H9 (cell line): ENCODE measurements around the gene PLRG1. TPM values are rescaled to one million over a fixed set of nuclear protein-coding genes. Genes with fewer than 3 reads are reported as not detected.

Source experiments
- DNase-seq: peaks from one replicate; pipeline ENCODE4 v3.0.0-alpha.2; 2017
- H2AFZ ChIP-seq: one replicate; pipeline ENCODE4 v1.6.1; 2013; ENCODE audit warnings: mild to moderate bottlenecking, low read length, control low read depth, moderate library complexity
- H2AK5ac ChIP-seq: 2 replicates; pipeline ENCODE4 v1.6.1; 2013; ENCODE audit warnings: low read length, control low read depth, mixed read lengths; ENCODE audit not compliant: insufficient read length
- H2BK120ac ChIP-seq: one replicate; pipeline ENCODE4 v1.6.1; 2013; ENCODE audit warnings: low read depth, mild to moderate bottlenecking, low read length, control low read depth, inconsistent platforms; ENCODE audit not compliant: poor library complexity, severe bottlenecking
- H2BK12ac ChIP-seq: 2 replicates; pipeline ENCODE4 v1.6.1; 2013; ENCODE audit warnings: low read length, control low read depth, mixed read lengths, low read depth; ENCODE audit not compliant: insufficient read length
- H2BK15ac ChIP-seq: 2 replicates; pipeline ENCODE4 v1.6.1; 2013; ENCODE audit warnings: low read depth, low read length, control low read depth
- H2BK20ac ChIP-seq: one replicate; pipeline ENCODE4 v1.6.1; 2013; ENCODE audit warnings: low read depth, mild to moderate bottlenecking, low read length, control low read depth, inconsistent platforms; ENCODE audit not compliant: poor library complexity, severe bottlenecking
- H2BK5ac ChIP-seq: 2 replicates; pipeline ENCODE4 v1.6.1; 2013; ENCODE audit warnings: low read length, control low read depth, mixed read lengths; ENCODE audit not compliant: insufficient read length
- H3K14ac ChIP-seq: 2 replicates; pipeline ENCODE4 v1.6.1; 2013; ENCODE audit warnings: low read length, control low read depth; ENCODE audit not compliant: insufficient read depth
- H3K18ac ChIP-seq: 2 replicates; pipeline ENCODE4 v1.6.1; 2013; ENCODE audit warnings: low read depth, mild to moderate bottlenecking, mixed read lengths, low read length, control low read depth; ENCODE audit not compliant: insufficient read length
- H3K23ac ChIP-seq: 2 replicates; pipeline ENCODE4 v1.6.1; 2013; ENCODE audit warnings: low read length, control low read depth, mixed read lengths, low read depth; ENCODE audit not compliant: insufficient read length
- H3K23me2 ChIP-seq: 2 replicates; pipeline ENCODE4 v1.6.1; 2013; ENCODE audit warnings: low read depth, mild to moderate bottlenecking, mixed read lengths, low read length, control low read depth; ENCODE audit not compliant: insufficient read length, poor library complexity, severe bottlenecking
- H3K27ac ChIP-seq: 2 replicates; pipeline ENCODE4 v1.5.1; 2013; ENCODE audit warnings: low read length, control low read depth, mixed read lengths, low read depth; ENCODE audit not compliant: insufficient read length
- H3K27me3 ChIP-seq: 2 replicates; pipeline ENCODE4 v1.6.1; 2013; ENCODE audit warnings: low read length, control low read depth, inconsistent platforms; ENCODE audit not compliant: insufficient read depth
- H3K4ac ChIP-seq: 2 replicates; pipeline ENCODE4 v1.6.1; 2013; ENCODE audit warnings: low read depth, mild to moderate bottlenecking, control low read depth, inconsistent platforms, low read length, moderate library complexity
- H3K4me1 ChIP-seq: 2 replicates; pipeline ENCODE4 v1.6.1; 2013; ENCODE audit warnings: low read length, control low read depth, inconsistent platforms; ENCODE audit not compliant: insufficient read depth
- H3K4me2 ChIP-seq: 2 replicates; pipeline ENCODE4 v1.6.1; 2013; ENCODE audit warnings: low read length, control low read depth, mixed read lengths; ENCODE audit not compliant: insufficient read length, insufficient read depth
- H3K56ac ChIP-seq: 2 replicates; pipeline ENCODE4 v1.6.1; 2013; ENCODE audit warnings: low read depth, mild to moderate bottlenecking, mixed read lengths, low read length, control low read depth; ENCODE audit not compliant: insufficient read length
- H3K79me1 ChIP-seq: 2 replicates; pipeline ENCODE4 v1.6.1; 2013; ENCODE audit warnings: low read depth, mild to moderate bottlenecking, moderate library complexity, low read length, control low read depth, inconsistent platforms; ENCODE audit not compliant: insufficient read depth, poor library complexity, severe bottlenecking
- H3K79me2 ChIP-seq: 2 replicates; pipeline ENCODE4 v1.6.1; 2013; ENCODE audit warnings: low read length, control low read depth, inconsistent platforms; ENCODE audit not compliant: insufficient read depth
- H3K9ac ChIP-seq: 2 replicates; pipeline ENCODE4 v1.6.1; 2013; ENCODE audit warnings: low read length, control low read depth, mixed read lengths; ENCODE audit not compliant: insufficient read length; ENCODE audit errors: extremely low read depth
- H3K9me3 ChIP-seq: one replicate; pipeline ENCODE4 v1.6.1; 2013; ENCODE audit warnings: low read depth, low read length, inconsistent platforms; ENCODE audit not compliant: control insufficient read depth
- H3T11ph ChIP-seq: one replicate; pipeline ENCODE4 v1.6.1; 2013; ENCODE audit warnings: mild to moderate bottlenecking, low read length, control low read depth, inconsistent platforms
- H4K20me1 ChIP-seq: one replicate; pipeline ENCODE4 v1.6.1; 2013; ENCODE audit not compliant: control insufficient read depth, insufficient read length, insufficient read depth
- H4K5ac ChIP-seq: 2 replicates; pipeline ENCODE4 v1.6.1; 2013; ENCODE audit warnings: low read depth, mild to moderate bottlenecking, mixed read lengths, low read length, control low read depth; ENCODE audit not compliant: insufficient read length
- H4K8ac ChIP-seq: replicated peaks from 2 replicates; pipeline ENCODE4 v1.6.1; 2013; ENCODE audit warnings: low read length, control low read depth, mixed read lengths, low read depth; ENCODE audit not compliant: insufficient read length
- H4K91ac ChIP-seq: 2 replicates; pipeline ENCODE4 v1.6.1; 2013; ENCODE audit warnings: low read depth, mild to moderate bottlenecking, moderate library complexity, mixed read lengths, low read length, control low read depth; ENCODE audit not compliant: insufficient read length
- H3K27ac Mint-ChIP-seq, 3 experiments: 2 replicates in 2 of 3; 3 replicates in 1 of 3; pipeline ENCODE4 v1.8.0; 2020 to 2021; ENCODE audit warnings: mixed read lengths in 3 of 3, mild to moderate bottlenecking in 1 of 3, moderate library complexity in 1 of 3
- H3K27me3 Mint-ChIP-seq: 2 replicates; pipeline ENCODE4 v1.8.0; 2021; ENCODE audit warnings: low read depth, mild to moderate bottlenecking, moderate library complexity, mixed read lengths
- H3K36me3 Mint-ChIP-seq, 3 experiments: 2 replicates in 2 of 3; 3 replicates in 1 of 3; pipeline ENCODE4 v1.8.0; 2020 to 2021; ENCODE audit warnings: low read depth in 3 of 3, mixed read lengths in 3 of 3; ENCODE audit not compliant: insufficient read depth in 1 of 3
- H3K4me1 Mint-ChIP-seq, 2 experiments: 2 replicates each; pipeline ENCODE4 v1.8.0; 2020; ENCODE audit warnings: mixed read lengths in 2 of 2
- H3K4me3 Mint-ChIP-seq, 2 experiments: 2 replicates in 1 of 2; 3 replicates in 1 of 2; pipeline ENCODE4 v1.8.0; 2020 to 2021; ENCODE audit warnings: mild to moderate bottlenecking in 2 of 2, mixed read lengths in 2 of 2, moderate library complexity in 1 of 2
- H3K9me3 Mint-ChIP-seq, 2 experiments: 2 replicates in 1 of 2; 3 replicates in 1 of 2; pipeline ENCODE4 v1.8.0; 2020; ENCODE audit warnings: mild to moderate bottlenecking in 2 of 2, mixed read lengths in 2 of 2, moderate library complexity in 1 of 2
- CTCF ChIP-seq: fragments of 200-600 bp; sonication (generic); conservative IDR thresholded peaks from 3 replicates; pipeline ENCODE4 v1.8.0; 2021; ENCODE audit warnings: antibody characterized with exemption, mild to moderate bottlenecking
- WGBS: extraction: QIAGEN DNeasy Blood & Tissue Kit; methylation state at CpG from one replicate; pipeline ENCODE4 v1.1.7; 2013; ENCODE audit warnings: missing lambda C conversion rate, low lambda C conversion rate, mixed read lengths; ENCODE audit not compliant: insufficient read length; ENCODE audit errors: extremely low coverage; 5-methylcytosine and 5-hydroxymethylcytosine counted together
- total RNA-seq: library from RNA; stranded (reverse); gene quantifications from 2 replicates; pipeline ENCODE4 v1.2.1, GENCODE V29; 2021

Gene PLRG1
- total RNA-seq, 1 experiment from 2014 or later, result 113 TPM

DNA sequence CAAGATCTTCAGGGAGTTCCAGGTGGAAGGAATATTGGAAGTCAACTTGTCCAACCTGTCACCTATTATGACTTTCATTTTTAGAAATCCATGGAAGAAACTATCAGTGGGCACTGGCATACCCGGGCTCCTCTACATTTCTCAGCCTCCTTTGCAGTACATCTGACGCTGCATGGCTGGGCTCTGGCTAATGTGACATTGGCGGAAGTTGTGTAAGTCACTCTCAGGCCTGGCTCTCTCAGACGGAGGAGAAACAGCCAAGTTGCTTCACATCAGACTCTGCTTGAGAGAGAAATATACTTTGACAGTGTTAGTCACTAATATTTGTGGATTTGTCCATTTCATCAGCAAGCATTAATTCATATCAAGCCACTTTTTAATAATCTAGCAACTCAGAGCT lies 63.1 kb downstream of the PLRG1 start:
- H2BK120ac ChIP-seq, result no peak overlapping the region
- H3K4me3 Mint-ChIP-seq, result no peak overlapping the region

More for the DNA sequence above, 63.1 kb downstream of the PLRG1 start:
- Histone ChIP-seq H3K4me1 (no peaks in the 10 kb centered on the region), H4K5ac (no peak overlapping the region), H3K9me3 (no peaks in the 10 kb centered on the region), H3K27ac (no peak overlapping the region), H2BK20ac (no peak overlapping the region), H2BK12ac (no peak overlapping the region), H3K4ac (no peak overlapping the region), H2BK5ac (no peak overlapping the region), H3K79me2 (no peaks in the 10 kb centered on the region), H3K9ac (no peak overlapping the region), H2AFZ (no peak overlapping the region), H4K20me1 (no peaks in the 10 kb centered on the region), H3K14ac (no peak overlapping the region), H4K91ac (no peak overlapping the region), H4K8ac (no peak overlapping the region), H3K27me3 (peaks cover 23% of the 10 kb centered on the region; the same call in 1 of the 2 replicates), H2AK5ac (no peak overlapping the region), H3K18ac (no peak overlapping the region), H3K23ac (no peak overlapping the region), H3K23me2 (peaks cover 14% of the 10 kb centered on the region), H3K4me2 (no peak overlapping the region), H3T11ph (no peak overlapping the region), H3K79me1 (no peaks in the 10 kb centered on the region), H3K56ac (no peak overlapping the region), H2BK15ac (no peak overlapping the region)
- WGBS, result no CpG with 5 or more reads among the region's 4 CpGs
- no peak for DNase-seq
- peaks cover 3% of the 10 kb centered on the region in 2 experiments; a peak in 3 of 5 replicates for H3K9me3 Mint-ChIP-seq
- H3K4me1 Mint-ChIP-seq, result peaks cover 5 to 10% of the 10 kb centered on the region in 2 experiments
- H3K36me3 Mint-ChIP-seq, result peaks cover 0 to 2% (median 0%) of the 10 kb centered on the region in 3 experiments; a peak in 2 of 7 replicates
- TF ChIP-seq CTCF, result no peak
- H3K27ac Mint-ChIP-seq, result no peak overlapping the region
- H3K27me3 Mint-ChIP-seq, result peaks cover 53% of the 10 kb centered on the region
